T-helper 1 cell treated with Interleukin-12 subunit alpha and Interleukin-12 subunit beta and Interleukin-4 antibody, amounts not matched to agents 30 μg/mL and 1 μg/mL, for 36 hours (primary cell): Measurements from ENCODE around the gene LAMB2.

Source experiments
- H3K27ac Mint-ChIP-seq: one replicate; pipeline ENCODE4 v1.8.0; 2021; ENCODE audit warnings: mild to moderate bottlenecking, mixed read lengths
- H3K27me3 Mint-ChIP-seq: one replicate; pipeline ENCODE4 v1.8.0; 2021; ENCODE audit warnings: low read depth, mixed read lengths
- H3K36me3 Mint-ChIP-seq: one replicate; pipeline ENCODE4 v1.8.0; 2021; ENCODE audit warnings: low read depth, mixed read lengths
- H3K4me1 Mint-ChIP-seq: one replicate; pipeline ENCODE4 v1.8.0; 2021; ENCODE audit warnings: low read depth, mixed read lengths
- H3K4me3 Mint-ChIP-seq: one replicate; pipeline ENCODE4 v1.8.0; 2021; ENCODE audit warnings: mild to moderate bottlenecking, moderate library complexity, mixed read lengths
- H3K9me3 Mint-ChIP-seq: one replicate; pipeline ENCODE4 v1.8.0; 2021; ENCODE audit warnings: mixed read lengths

Gene LAMB2

GRCh38 chr3:49092938-49093852 lies 39.7 kb downstream of the LAMB2 start:
- peaks cover 23% of the 10 kb centered on the region for H3K4me1 Mint-ChIP-seq
- H3K9me3 Mint-ChIP-seq: no peaks in the 10 kb centered on the region
- peak overlapping the region; percentile 88 for H3K27ac Mint-ChIP-seq

GRCh38 chr3:49081429-49081828 lies 51.4 kb downstream of the LAMB2 start:
- Mint-ChIP-seq H3K9me3 (no peaks in the 10 kb centered on the region), H3K36me3 (peaks cover 9% of the 10 kb centered on the region), H3K4me3 (no peak overlapping the region), H3K27me3 (no peaks in the 10 kb centered on the region), H3K27ac (no peak overlapping the region), H3K4me1 (peaks cover 1% of the 10 kb centered on the region)

More at GRCh38 chr3:49092938-49093852, 39.7 kb downstream of the LAMB2 start:
- peak overlapping the region; percentile 86 for H3K4me3 Mint-ChIP-seq
- no peaks in the 10 kb centered on the region for H3K27me3 Mint-ChIP-seq
- peaks cover 14% of the 10 kb centered on the region for H3K36me3 Mint-ChIP-seq

- Mint-ChIP-seq H3K27ac (no peak overlapping the region), H3K36me3 (peaks cover 13% of the 10 kb centered on the region)
These were observed 53.6 kb downstream of the LAMB2 start for GRCh38 chr3:49079270-49079669.

GRCh38 chr3:49076646-49077045 lies 56.2 kb downstream of the LAMB2 start:
- Mint-ChIP-seq H3K27ac (no peak overlapping the region), H3K36me3 (peaks cover 23% of the 10 kb centered on the region), H3K27me3 (no peaks in the 10 kb centered on the region), H3K4me1 (peaks cover 1% of the 10 kb centered on the region), H3K9me3 (no peaks in the 10 kb centered on the region), H3K4me3 (no peak overlapping the region)

More at GRCh38 chr3:49079270-49079669, 53.6 kb downstream of the LAMB2 start:
- Mint-ChIP-seq H3K4me1 (peaks cover 1% of the 10 kb centered on the region), H3K9me3 (no peaks in the 10 kb centered on the region), H3K27me3 (no peaks in the 10 kb centered on the region), H3K4me3 (no peak overlapping the region)

- H3K36me3 Mint-ChIP-seq: peaks cover 26% of the 10 kb centered on the region
- H3K4me1 Mint-ChIP-seq: peaks cover 1% of the 10 kb centered on the region
- no peaks in the 10 kb centered on the region for H3K27me3 Mint-ChIP-seq
- H3K4me3 Mint-ChIP-seq: no peak overlapping the region
- no peak overlapping the region for H3K27ac Mint-ChIP-seq
- H3K9me3 Mint-ChIP-seq: no peaks in the 10 kb centered on the region
These were observed 56.7 kb downstream of the LAMB2 start for GRCh38 chr3:49076116-49076515.
